Fibroblast of skin of right quadriceps (primary cell): Measurements from ENCODE around the gene LILRA5.
"Not testable (repeated sequence)": the region's sequence is repeated elsewhere in the genome, so short reads cannot be mapped to it uniquely, and the experiment has no call there.

Experiments used
- DNase-seq: peaks from one replicate; pipeline ENCODE4 v3.0.0-alpha.2; 2013

LILRA5 gene

DNA sequence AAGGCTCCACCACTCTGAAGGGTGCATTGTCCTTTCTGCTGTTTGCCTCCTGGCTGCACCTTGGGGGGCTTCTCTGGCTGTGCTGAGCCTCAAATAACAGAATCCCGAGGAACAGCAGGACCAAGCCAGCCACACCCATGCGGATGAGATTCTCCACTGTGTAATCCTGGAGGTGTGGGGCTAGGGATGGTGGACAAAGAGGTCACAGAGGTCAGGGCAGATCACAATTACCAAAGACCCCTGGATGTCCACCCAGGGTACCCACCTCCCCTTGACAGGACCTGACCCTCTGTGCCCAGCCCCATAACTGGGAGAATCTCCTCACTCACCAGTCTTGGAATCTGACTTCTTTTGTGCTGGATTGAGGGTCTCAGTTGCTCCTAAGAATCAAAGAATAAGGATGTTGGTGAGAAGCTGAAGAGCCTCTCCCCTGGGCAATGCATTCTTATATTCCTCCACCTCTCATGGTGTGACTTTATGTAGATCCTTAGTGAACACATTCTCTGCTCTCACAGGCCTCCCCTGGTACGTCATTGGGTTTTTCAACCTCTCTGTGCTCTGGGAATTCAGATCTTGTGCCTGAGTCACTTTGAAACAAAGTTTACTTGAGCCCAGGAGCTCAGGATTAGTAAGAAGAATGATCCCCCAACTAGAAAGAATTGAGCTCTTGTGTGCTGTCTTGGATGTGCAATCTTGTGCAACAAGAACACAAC is 20.8 kb upstream of the LILRA5 start:
- no peak for DNase-seq

- no peak for DNase-seq
Measured at GRCh38 chr19:54332149-54332548, 19.2 kb upstream of the LILRA5 start.

DNA sequence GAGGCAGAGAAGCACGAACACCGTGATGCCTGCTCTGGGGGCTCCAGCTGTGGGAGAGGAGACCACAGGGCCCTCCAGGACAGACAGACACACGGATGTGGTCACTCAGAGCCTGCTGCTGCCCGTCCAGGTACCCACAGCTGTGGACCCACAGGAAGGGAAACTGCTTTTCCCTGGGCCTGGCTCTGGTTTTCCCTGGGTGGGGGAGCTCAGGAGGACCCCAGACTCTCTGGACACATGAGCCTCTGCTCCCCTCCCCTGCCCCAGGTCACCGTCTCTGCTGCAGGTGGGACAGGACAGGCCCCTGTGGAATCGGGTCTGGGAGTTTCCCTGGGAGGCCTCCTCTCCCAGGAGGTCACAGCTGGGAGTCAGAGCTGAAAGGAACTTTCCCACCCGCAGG is 18.7 kb upstream of the LILRA5 start:
- no peak for DNase-seq

DNA sequence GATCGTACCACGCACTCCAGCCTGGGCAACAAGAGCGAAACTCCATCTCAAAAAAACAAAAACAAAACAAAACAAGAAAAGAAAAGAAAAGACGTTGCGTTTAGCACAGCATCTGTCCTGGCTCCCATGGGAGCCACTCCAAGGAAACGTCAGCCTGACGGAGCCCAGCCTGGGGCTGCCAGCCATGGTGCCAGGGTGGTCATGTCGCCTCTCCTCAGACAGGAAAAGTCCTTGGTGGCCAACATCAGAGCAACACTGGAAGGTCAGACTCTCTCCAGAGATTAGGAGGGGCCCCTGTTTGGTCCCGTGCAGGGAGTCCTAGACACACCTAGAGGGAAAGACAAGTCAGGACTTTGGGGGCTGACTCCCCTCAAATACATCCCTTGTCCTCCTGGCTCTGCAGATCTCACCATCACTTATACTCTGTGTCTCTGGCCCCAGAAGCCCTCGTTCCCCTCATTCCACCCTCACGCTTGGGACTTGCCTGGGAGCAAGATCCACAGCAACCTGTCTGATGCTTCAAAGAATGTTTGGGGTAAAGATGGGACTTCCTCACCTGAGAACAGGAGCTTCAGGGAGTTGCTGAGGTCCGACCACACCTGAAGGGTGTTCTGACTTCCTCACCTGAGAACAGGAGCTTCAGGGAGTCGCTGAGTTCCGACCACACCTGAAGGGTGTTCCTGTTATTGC is 16.7 kb upstream of the LILRA5 start:
- DNase-seq, result no peak

- not testable (repeated sequence) for DNase-seq
Measured at GRCh38 chr19:54328781-54329180, 15.8 kb upstream of the LILRA5 start.

GRCh38 chr19:54325631-54326030 is 12.7 kb upstream of the LILRA5 start:
- no peak for DNase-seq

DNA sequence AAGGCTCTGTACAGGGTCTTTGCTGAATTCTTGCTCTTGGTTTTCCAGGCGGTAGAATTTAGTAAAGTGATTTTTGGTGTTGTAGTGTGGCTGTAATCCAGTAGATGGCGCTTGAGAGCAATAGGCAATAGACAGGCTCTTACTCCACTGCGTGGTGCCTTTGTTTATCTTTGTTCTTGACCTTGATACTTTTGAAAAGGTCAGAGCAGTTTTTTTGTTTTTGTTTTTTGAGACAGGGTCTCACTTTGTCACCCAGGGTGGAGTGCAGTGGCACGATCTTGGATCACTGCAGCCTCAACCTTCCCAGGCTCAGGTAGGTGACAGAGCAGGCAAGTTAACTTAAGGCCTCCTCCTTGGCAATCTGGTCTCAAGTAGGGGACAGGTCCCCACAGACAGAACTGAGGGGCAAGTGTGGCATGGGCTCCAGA is 12.2 kb upstream of the LILRA5 start:
- DNase-seq, result peak; percentile 7

DNA sequence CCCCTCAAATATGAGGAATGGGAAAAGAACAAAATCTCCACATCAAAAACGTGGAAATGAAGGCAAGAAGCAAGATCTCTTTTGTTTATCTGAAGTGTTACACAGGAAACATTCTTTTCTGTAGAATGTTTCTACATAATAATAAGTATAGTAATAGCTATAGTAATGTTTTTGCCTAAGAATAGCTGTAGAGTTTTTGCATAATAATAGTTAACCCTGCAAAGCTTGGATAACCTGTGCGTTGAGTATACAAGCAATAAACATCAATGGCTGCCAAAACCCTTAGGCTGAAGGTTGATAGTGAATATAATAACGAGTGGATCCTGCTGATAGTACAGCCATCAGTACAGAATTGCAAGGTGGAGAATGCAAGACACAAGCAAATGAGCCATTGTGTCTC is 11.1 kb upstream of the LILRA5 start:
- DNase-seq, result no peak

- DNase-seq, result not testable (repeated sequence)
Measured at GRCh38 chr19:54322934-54323333, 10.0 kb upstream of the LILRA5 start.

DNA sequence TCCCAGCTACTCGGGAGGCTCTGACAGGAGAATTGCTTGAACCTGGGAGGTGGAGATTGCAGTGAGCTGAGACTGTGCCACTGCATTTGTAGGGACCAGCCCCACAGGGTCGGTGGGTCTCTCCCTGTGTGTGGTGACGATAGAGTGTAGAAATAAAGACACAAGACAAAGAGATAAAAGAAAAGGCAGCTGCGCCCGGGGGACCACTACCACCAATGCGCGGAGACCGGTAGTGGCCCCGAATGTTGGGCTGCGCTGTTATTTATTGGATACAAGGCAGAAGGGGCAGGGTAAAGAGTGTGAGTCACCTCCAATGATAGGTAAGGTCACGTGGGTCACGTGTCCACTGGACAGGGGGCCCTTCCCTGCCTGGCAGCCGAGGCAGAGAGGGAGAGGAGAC is 9.3 kb upstream of the LILRA5 start:
- DNase-seq, result not testable (repeated sequence)

- DNase-seq, result no peak
Measured at GRCh38 chr19:54319892-54320670, 7.1 kb upstream of the LILRA5 start.

- DNase-seq, result no peak
Measured at GRCh38 chr19:54319049-54319448, 6.1 kb upstream of the LILRA5 start.

DNA sequence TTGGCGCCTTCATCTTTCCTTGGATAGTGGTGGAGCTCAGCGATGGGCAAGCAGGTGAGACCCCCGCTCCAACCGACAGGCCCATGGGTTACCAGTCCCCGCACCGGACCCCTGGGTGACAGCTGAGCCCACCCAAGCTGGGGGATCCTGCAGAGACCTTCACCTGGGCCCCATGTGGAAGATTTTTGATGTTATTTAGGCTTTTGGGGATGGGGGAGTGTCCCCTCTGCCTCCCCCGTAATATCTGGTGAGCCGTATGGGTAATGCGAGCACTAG is 4.9 kb upstream of the LILRA5 start:
- no peak for DNase-seq

GRCh38 chr19:54317108-54317964 is 4.4 kb upstream of the LILRA5 start:
- DNase-seq, result no peak

GRCh38 chr19:54316746-54317107 is 3.8 kb upstream of the LILRA5 start:
- no peak for DNase-seq

DNA sequence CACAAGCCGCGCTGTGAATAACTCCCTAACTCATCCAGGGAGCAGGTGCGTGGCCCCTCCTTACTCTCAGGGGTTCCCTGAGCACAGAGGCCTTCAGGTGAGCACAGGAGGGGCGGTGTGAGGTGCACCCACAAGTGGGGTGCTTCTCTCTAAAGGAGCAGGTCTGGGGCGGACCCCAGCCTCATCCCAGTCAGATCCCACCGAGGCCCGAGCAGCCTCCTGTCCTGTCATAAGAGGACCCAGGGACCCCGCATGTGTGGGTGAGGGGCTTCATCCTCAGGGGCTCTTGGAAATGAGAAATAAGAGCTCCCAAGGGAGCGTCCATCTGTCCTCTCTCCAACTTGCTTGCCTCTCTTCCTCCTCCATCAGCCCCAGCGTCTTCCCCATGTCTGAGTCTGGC is 3.0 kb upstream of the LILRA5 start:
- DNase-seq, result no peak

- DNase-seq, result no peak
Measured at GRCh38 chr19:54312011-54312410, 955 bp downstream of the LILRA5 start.

DNA sequence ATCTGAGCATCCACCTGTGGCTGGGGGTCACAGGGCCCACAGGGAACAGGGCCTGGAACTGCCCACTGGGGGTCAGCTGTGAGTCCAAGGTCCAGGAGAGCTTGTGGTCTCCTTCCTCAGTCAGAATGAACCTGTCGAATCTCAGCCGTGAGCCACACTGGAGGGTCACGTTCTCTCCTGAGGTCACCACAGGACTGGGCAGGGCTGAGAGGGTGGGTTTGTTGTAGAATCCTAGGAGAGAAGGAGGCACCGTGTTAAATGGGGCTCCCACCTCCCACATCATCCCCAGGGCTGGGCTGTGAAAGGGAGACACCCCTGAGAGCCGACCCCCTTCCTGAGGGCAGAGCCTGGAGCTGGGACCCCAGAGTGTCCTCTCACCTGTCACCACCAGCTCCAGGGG is 1.5 kb downstream of the LILRA5 start:
- no peak for DNase-seq

DNA sequence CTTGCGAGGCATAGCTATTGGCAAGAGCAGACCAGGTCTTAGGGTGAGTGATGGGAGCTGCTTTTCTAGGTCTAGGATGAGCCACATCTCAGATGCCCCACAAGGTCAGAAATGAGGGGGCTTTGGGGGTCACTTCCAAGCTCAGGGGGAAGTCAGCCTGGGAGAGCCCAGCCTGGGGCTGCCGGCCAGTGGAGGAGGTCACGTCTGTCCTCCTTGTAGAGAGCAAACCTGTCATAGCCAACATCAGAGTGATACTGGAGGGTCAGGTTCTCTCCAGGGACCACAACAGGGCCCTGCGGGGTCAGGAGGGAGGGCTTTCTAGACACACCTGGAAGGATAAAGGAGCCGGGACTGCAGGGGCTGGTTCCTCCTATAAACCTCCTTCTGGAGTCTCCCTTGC is 2.4 kb downstream of the LILRA5 start:
- DNase-seq, result no peak

DNA sequence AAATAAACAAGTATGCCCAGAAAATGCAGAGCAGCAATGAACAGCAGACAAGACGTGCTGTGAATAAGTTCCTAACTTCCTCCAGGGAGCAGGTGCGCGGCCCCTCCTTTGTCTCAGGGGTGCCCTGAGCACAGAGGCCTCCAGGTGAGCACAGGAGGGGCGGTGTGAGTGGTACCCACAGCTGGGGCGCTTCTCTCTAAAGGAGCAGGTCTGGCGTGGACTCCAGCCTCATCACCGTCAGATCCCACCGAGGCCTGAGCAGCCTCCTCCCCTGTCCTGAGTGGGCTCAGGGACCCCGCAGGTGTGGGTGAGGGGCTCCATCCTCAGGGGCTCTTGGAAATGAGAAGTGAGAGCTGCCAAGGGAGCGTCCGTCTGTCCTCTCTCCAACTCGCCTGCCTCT is 3.2 kb downstream of the LILRA5 start:
- DNase-seq, result no peak

DNA sequence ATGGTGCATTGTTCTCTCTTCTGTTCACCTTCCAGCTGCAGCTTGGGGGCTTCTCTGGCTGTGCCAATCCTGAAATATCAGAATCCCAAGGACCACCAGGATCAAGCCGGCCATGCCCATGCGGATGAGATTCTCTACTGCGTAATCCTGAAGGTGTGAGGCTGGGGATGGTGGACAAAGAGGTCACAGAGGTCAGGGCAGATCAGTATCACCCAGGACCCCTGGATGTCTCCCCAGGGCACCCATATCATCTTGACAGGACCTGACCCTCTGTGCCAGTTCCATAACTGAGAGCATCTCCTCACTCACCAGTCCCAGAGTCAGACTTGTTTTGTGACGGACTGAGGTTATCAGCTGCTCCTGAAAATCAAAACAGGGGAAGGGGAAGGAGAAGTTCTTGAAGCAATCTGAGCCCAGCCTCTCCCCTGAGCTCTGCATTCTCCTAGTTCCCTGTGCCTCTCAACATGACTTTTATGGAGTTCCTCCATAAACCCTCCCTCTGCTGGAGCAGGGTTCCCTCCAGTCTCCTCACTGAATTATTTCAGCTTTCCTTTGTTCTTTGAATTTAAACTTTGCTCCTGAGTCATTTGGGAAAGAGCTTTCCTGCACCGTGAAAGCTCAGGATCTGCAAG is 5.5 kb downstream of the LILRA5 start:
- DNase-seq, result no peak

GRCh38 chr19:54305141-54305540 is 7.8 kb downstream of the LILRA5 start:
- no peak for DNase-seq

GRCh38 chr19:54302257-54302656 is 10.7 kb downstream of the LILRA5 start:
- no peak for DNase-seq
